ENCODE measurements around the gene LSM4.

Gene LSM4

DNA sequence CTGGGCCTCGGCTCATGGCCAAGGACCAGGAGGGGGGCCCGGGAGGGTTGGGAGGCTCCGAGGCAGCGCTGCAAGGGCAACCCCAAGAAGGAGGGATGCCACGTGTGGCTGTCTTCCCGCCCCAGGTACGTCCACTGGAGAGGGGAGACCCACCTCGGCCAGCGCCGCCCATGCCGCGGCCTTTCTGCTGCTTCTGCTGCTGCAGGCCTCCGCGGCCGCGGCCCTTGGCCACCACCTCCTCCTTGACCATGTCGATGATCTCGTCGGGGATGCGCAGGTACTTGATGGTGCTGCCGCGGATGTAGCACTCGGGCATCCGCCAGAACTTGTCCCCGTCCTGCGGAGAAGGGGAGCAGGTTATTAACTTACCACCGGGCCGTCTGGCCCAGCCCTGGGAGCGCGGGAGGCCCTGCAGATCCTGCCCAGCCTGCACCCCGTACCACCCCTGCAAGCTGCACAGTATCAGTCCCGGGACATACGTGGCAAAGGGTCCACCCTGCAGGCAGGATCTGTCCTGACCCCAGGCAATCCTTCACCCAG lies 13.3 kb downstream of the LSM4 start:
- Histone ChIP-seq H3K9ac (ENCODE audit: low read length) (no peak overlapping the region), H3K27me3 (ENCODE audit: control insufficient read depth, insufficient read depth, low read length) (no peaks in the 10 kb centered on the region), H3K27ac (ENCODE audit: low read length) (no peak overlapping the region), H3K4me1 (ENCODE audit: control insufficient read depth, low read depth, low read length) (peaks cover 4% of the 10 kb centered on the region), H3K9me3 (ENCODE audit: control insufficient read depth, low read depth, low read length) (no peaks in the 10 kb centered on the region), H3K36me3 (ENCODE audit: control insufficient read depth, low read depth, low read length) (peaks cover 69% of the 10 kb centered on the region), H3K4me3 (ENCODE audit: low read length) (no peak overlapping the region)

DNA sequence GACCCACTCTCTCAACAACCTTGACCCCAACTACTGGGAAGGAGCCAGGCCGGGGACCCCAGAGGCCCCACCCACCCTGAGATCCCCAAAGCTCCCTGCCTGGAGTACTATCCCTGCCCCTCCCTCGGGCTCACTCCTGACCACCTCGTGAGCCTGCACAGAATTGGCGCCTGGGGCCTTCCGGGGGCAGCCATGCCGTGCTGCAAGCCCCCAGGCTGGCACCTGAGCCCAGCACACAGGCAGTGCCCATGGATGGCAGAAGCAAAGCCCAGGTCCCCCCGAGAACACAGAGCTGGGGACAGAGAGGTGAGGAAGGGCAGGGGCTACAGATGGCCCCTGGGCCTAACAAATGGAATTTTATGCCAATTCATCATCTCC lies 13.9 kb downstream of the LSM4 start:
- Histone ChIP-seq H3K4me1 (ENCODE audit: control insufficient read depth, low read depth, low read length) (peaks cover 9% of the 10 kb centered on the region), H3K36me3 (ENCODE audit: control insufficient read depth, low read depth, low read length) (peaks cover 63% of the 10 kb centered on the region), H3K27me3 (ENCODE audit: control insufficient read depth, insufficient read depth, low read length) (no peaks in the 10 kb centered on the region), H3K9ac (ENCODE audit: low read length) (no peak overlapping the region), H3K9me3 (ENCODE audit: control insufficient read depth, low read depth, low read length) (no peaks in the 10 kb centered on the region), H3K27ac (ENCODE audit: low read length) (no peak overlapping the region), H3K4me3 (ENCODE audit: low read length) (no peak overlapping the region)

DNA sequence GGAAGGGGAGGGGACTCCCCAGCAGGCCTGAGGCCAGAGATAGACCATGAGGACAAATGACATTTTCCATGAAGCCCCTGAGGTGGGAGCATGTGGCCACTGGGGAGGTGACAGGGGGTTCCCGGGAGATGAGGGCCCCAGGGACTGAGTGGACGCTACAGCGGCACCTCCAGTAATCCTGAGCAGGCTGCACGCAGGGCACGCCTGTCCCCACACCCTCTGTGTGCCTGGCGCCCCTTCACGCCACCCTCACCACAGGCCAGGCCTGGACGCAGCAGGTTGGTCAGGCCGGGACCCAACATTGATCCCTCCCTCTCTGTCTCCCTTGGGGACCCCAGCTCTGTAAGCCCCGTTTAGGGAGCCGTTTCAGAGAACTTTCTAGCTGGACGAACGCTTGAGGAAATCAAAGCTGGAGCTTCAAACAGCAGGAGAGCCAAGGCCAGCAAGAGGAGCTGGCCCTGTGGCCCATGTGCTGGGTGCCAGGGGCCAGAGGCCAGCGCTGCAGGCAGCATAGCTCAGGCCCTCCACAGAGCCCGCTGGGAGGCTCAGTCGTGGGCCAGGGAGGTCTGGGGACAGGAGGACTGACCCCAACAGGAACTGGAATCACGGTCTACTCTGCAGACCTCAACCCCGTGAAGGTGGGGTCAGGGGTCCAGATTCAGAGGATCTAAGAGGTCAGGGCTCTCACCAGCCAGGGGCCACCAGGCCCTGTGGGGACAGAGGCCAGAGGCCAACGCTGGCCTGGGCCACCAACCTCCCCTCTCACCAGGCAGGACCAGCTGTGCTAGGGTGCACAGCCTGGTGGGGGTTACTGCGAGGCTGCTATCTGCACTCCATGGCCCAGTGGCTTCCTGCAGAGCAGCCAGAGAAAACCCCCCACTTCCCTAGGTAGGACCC lies 14.6 kb downstream of the LSM4 start:
- Histone ChIP-seq H3K4me1 (ENCODE audit: control insufficient read depth, low read depth, low read length) (peaks cover 11% of the 10 kb centered on the region), H3K4me3 (ENCODE audit: low read length) (no peak overlapping the region), H3K27ac (ENCODE audit: low read length) (no peak overlapping the region), H3K9me3 (ENCODE audit: control insufficient read depth, low read depth, low read length) (no peaks in the 10 kb centered on the region), H3K27me3 (ENCODE audit: control insufficient read depth, insufficient read depth, low read length) (no peaks in the 10 kb centered on the region), H3K9ac (ENCODE audit: low read length) (no peak overlapping the region), H3K36me3 (ENCODE audit: control insufficient read depth, low read depth, low read length) (peaks cover 57% of the 10 kb centered on the region)

DNA sequence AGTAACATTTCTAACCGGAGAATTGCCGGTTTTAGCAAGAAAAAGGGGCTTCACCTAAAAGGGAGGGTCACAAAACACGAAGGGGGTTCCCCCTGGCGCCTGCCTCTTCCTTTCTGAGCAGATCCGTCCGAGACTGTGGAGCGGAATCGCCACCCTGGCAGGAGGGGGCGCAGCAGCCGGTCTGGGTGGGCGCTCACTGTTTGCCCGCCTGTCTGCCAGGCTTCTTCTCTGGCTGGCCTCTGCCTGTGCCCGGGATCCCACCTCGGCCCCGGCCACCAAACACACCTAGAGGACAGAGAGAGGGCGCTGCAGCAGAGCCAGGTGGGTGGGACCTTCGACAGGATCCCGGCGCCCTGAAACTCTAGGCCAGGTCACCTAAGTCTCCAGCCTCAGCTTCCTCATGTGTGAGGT lies 15.6 kb downstream of the LSM4 start:
- peaks cover 11% of the 10 kb centered on the region for H3K4me1 ChIP-seq (ENCODE audit: control insufficient read depth, low read depth, low read length)
- no peak overlapping the region for H3K27ac ChIP-seq (ENCODE audit: low read length)
- peaks cover 47% of the 10 kb centered on the region for H3K36me3 ChIP-seq (ENCODE audit: control insufficient read depth, low read depth, low read length)
- no peak overlapping the region for H3K4me3 ChIP-seq (ENCODE audit: low read length)
- no peak overlapping the region for H3K9ac ChIP-seq (ENCODE audit: low read length)
- no peaks in the 10 kb centered on the region for H3K27me3 ChIP-seq (ENCODE audit: control insufficient read depth, insufficient read depth, low read length)
- no peaks in the 10 kb centered on the region for H3K9me3 ChIP-seq (ENCODE audit: control insufficient read depth, low read depth, low read length)

DNA sequence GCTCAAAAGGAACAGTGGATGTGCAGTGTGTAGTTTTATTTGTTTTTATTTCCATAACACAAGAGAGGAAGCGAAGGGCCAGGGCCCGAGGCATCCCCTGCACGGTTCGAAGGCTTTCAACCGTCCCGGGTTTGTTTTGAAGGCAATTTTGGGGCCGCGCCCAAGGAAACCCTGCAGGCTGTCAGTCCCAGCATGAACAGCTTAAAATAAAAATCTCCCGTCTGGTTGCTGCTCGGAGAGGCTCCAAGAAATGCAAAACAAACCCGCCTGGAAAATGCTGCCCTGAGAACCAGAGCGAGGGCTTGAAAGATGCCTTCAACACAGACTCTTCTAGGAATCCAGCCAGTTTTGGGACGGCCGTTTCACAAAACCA lies 16.0 kb downstream of the LSM4 start:
- no peak overlapping the region for H3K4me3 ChIP-seq (ENCODE audit: low read length)
- H3K36me3 ChIP-seq (ENCODE audit: control insufficient read depth, low read depth, low read length), result peaks cover 43% of the 10 kb centered on the region
- H3K9me3 ChIP-seq (ENCODE audit: control insufficient read depth, low read depth, low read length), result no peaks in the 10 kb centered on the region
- H3K9ac ChIP-seq (ENCODE audit: low read length), result no peak overlapping the region
- peaks cover 11% of the 10 kb centered on the region for H3K4me1 ChIP-seq (ENCODE audit: control insufficient read depth, low read depth, low read length)
- no peak overlapping the region for H3K27ac ChIP-seq (ENCODE audit: low read length)
- no peaks in the 10 kb centered on the region for H3K27me3 ChIP-seq (ENCODE audit: control insufficient read depth, insufficient read depth, low read length)

DNA sequence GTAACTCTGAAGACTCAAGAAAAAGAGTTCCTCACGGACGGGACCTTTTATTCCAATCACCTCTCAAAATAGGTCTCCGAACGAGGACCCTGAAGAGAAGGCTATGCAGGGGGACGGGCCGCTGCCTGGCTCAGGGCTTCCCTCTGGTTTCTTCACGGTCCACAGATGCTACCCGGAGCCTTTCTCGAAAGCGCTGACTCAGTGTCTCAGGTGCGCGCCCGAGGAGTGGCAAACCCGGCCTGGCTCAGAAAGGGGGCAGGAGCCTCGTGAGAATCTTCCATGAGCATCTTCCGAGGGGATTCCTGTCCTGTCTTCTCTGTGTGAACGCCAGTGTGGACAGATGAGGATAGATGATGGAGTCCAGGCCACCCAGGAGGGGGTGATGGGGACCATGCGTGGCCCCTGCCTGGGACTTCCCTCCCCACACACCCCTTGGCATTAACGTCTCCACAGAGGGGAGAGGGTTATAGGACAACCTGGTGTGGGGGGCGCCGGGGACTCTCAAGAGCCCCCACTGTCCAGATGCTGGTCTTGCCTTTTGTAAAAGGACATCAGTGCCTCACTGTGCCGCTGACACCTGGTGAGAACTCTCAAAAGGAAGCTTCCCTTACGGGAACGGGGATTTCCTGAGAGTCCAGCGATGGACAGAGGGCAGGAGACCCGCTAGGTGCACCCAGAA lies 16.5 kb downstream of the LSM4 start:
- no peaks in the 10 kb centered on the region for H3K27me3 ChIP-seq (ENCODE audit: control insufficient read depth, insufficient read depth, low read length)
- no peak overlapping the region for H3K27ac ChIP-seq (ENCODE audit: low read length)
- H3K4me1 ChIP-seq (ENCODE audit: control insufficient read depth, low read depth, low read length), result peaks cover 11% of the 10 kb centered on the region
- H3K4me3 ChIP-seq (ENCODE audit: low read length), result no peak overlapping the region
- no peaks in the 10 kb centered on the region for H3K9me3 ChIP-seq (ENCODE audit: control insufficient read depth, low read depth, low read length)
- no peak overlapping the region for H3K9ac ChIP-seq (ENCODE audit: low read length)
- H3K36me3 ChIP-seq (ENCODE audit: control insufficient read depth, low read depth, low read length), result peaks cover 39% of the 10 kb centered on the region

DNA sequence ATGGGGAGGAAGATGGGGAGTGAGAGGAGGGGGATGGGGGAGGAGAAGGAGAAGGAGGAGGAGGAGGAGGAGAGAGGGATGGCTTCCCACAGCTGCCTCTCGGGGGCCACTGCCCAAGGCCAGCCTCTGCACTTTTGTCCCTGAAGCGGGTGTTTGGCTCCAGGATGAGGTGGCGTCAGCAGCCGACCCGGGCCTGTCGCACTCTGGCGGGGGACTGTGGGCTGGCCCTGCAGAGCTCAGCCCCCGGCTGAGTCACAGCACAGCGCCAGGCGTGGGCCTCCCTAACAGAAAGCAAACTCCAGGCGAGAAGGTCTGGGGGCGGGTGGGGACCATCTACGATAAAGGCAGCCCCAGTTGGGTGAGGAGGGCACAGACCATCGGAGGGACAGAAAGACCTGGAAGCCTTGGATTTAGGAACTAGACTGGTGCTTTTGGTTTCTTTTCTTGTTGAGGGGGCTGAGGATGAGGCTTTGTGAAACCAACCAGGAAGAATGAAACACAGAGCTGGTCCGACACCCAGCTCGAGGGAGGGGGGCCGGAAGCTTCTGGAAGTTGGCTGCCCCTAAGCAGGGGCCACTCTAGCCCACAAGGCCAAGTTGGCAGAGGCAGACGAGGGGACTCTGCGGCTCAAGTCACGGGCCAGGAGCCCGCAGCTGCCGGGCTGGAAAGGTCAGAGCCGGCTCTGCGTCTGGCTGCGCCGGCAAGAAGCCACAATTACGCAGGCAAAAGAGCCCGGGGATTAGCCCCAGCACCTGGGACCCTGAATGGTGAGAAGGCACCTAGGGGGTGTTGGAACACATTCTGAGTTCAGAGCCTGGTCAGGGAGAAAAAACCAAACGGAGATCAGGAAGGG lies 18.2 kb downstream of the LSM4 start:
- Histone ChIP-seq H3K9me3 (ENCODE audit: control insufficient read depth, low read depth, low read length) (no peaks in the 10 kb centered on the region), H3K27me3 (ENCODE audit: control insufficient read depth, insufficient read depth, low read length) (no peaks in the 10 kb centered on the region), H3K36me3 (ENCODE audit: control insufficient read depth, low read depth, low read length) (peaks cover 29% of the 10 kb centered on the region), H3K27ac (ENCODE audit: low read length) (peak overlapping the region; percentile 62), H3K4me1 (ENCODE audit: control insufficient read depth, low read depth, low read length) (peaks cover 11% of the 10 kb centered on the region), H3K4me3 (ENCODE audit: low read length) (peak overlapping the region; percentile 58), H3K9ac (ENCODE audit: low read length) (peak overlapping the region; percentile 58)

DNA sequence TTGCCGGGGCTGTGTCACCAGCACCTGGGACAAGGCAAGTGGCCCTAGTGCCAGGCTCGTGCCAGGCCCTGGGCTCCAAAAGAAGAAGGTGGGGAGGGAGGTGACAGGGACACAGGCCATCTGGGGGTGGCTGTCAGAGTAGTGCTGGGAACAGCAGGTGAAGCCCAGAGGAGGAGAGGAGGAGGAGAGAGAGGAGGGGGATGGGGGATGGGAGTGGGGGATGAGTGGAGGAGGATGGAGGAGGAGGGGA lies 18.7 kb downstream of the LSM4 start:
- H3K9me3 ChIP-seq (ENCODE audit: control insufficient read depth, low read depth, low read length), result no peaks in the 10 kb centered on the region
- no peaks in the 10 kb centered on the region for H3K27me3 ChIP-seq (ENCODE audit: control insufficient read depth, insufficient read depth, low read length)
- H3K36me3 ChIP-seq (ENCODE audit: control insufficient read depth, low read depth, low read length), result peaks cover 25% of the 10 kb centered on the region
- no peak overlapping the region for H3K27ac ChIP-seq (ENCODE audit: low read length)
- H3K4me1 ChIP-seq (ENCODE audit: control insufficient read depth, low read depth, low read length), result peaks cover 11% of the 10 kb centered on the region
- no peak overlapping the region for H3K9ac ChIP-seq (ENCODE audit: low read length)
- H3K4me3 ChIP-seq (ENCODE audit: low read length), result no peak overlapping the region

DNA sequence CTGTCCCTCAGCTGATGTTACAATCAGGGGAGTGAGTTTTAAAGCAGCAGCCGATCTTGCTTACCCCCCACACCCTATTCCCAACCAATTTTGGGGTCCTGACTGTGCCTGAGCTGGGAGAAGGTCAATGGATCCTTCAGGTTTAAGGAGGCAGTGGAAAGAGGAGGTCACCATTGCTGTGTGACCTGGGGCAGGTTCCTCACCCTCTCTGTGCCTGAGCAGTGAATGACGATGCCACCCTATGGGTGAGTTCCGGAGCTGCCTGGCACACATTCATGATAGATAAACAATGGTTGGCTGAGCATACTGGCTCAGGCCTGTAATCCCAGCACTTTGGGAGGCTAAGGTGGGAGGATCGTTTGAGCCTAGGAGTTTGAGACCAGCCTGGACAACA lies 21.2 kb downstream of the LSM4 start:
- peaks cover 4% of the 10 kb centered on the region for H3K36me3 ChIP-seq (ENCODE audit: control insufficient read depth, low read depth, low read length)
- H3K4me3 ChIP-seq (ENCODE audit: low read length), result no peak overlapping the region
- H3K9ac ChIP-seq (ENCODE audit: low read length), result no peak overlapping the region
- H3K27me3 ChIP-seq (ENCODE audit: control insufficient read depth, insufficient read depth, low read length), result no peaks in the 10 kb centered on the region
- peaks cover 11% of the 10 kb centered on the region for H3K4me1 ChIP-seq (ENCODE audit: control insufficient read depth, low read depth, low read length)
- H3K9me3 ChIP-seq (ENCODE audit: control insufficient read depth, low read depth, low read length), result no peaks in the 10 kb centered on the region
- no peak overlapping the region for H3K27ac ChIP-seq (ENCODE audit: low read length)

DNA sequence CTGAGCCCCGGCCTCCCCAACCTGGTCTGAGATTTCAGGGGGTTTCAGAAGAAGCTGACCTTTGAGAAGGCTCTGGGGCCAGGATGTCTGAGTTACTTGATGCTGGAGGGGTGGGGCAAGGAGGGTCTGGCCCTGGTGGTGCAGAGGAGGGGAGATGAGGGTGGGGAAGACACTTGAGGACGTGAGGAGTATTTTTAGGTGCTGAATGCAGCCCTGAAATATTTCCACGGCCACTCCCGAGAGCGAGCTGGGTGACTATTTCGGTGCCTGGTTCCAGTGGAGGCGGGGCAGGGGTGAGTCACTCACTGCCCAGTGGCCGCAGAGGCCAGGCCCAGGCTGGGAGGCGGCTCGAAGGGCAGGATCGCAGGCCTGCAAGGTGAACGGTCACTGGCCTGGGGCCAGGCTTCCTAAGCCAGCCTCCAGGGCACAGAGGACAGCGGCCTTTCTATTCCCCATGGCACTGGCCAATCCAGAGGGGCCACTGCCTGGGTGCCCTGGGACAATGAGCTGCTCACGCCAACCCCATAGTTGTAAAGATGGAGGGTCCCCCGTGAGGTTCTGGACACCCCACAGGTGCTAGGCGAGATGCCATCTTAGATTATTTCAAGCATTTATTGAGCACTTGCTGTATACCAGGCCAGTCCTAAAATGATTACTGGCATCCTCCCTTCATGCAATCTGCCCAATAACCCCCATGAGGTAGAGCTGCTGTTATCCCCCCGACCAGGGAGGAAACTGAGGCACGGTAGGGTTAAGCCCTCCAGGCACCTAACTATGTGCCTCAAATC lies 21.8 kb downstream of the LSM4 start:
- Histone ChIP-seq H3K4me3 (ENCODE audit: low read length) (no peak overlapping the region), H3K27ac (ENCODE audit: low read length) (no peak overlapping the region), H3K27me3 (ENCODE audit: control insufficient read depth, insufficient read depth, low read length) (no peaks in the 10 kb centered on the region), H3K4me1 (ENCODE audit: control insufficient read depth, low read depth, low read length) (peaks cover 11% of the 10 kb centered on the region), H3K9ac (ENCODE audit: low read length) (no peak overlapping the region), H3K9me3 (ENCODE audit: control insufficient read depth, low read depth, low read length) (no peaks in the 10 kb centered on the region), H3K36me3 (ENCODE audit: control insufficient read depth, low read depth, low read length) (peaks cover 2% of the 10 kb centered on the region)

DNA sequence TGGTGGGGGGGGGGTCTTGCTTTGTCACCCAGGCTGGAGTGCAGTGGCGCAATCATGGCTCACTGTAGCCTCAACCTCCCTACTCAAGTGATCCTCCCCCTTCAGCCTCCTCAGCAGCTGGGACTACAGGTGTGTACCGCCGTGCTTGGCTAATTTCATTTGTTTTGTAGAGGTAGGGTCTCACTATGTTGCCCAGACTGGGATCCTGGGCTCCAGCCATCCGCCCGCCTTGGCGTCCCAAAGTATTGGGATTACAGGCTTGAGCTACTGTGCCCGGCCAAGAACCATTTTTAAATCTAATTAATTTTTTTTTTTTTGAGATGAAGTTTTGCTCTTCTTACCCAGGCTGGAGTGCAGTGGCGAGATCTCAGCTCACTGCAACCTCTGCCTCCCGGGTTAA lies 23.2 kb downstream of the LSM4 start:
- H3K9me3 ChIP-seq (ENCODE audit: control insufficient read depth, low read depth, low read length), result no peaks in the 10 kb centered on the region
- no peak overlapping the region for H3K9ac ChIP-seq (ENCODE audit: low read length)
- H3K4me3 ChIP-seq (ENCODE audit: low read length), result no peak overlapping the region
- H3K4me1 ChIP-seq (ENCODE audit: control insufficient read depth, low read depth, low read length), result peaks cover 8% of the 10 kb centered on the region
- no peaks in the 10 kb centered on the region for H3K27me3 ChIP-seq (ENCODE audit: control insufficient read depth, insufficient read depth, low read length)
- no peak overlapping the region for H3K27ac ChIP-seq (ENCODE audit: low read length)
- H3K36me3 ChIP-seq (ENCODE audit: control insufficient read depth, low read depth, low read length), result no peaks in the 10 kb centered on the region

All from iPS-18a (cell line).